ENCODE results near the gene PRSS33. TPM values are rescaled to one million over a fixed set of nuclear protein-coding genes. Genes with fewer than 3 reads are reported as not detected.

The PRSS33 gene
- total and polyA plus RNA-seq, 2 of the 8 experiments (the other 6 are each of a cell fraction or from before 2014, with no cell fraction given): 0.09 TPM; not detected in 1

DNA sequence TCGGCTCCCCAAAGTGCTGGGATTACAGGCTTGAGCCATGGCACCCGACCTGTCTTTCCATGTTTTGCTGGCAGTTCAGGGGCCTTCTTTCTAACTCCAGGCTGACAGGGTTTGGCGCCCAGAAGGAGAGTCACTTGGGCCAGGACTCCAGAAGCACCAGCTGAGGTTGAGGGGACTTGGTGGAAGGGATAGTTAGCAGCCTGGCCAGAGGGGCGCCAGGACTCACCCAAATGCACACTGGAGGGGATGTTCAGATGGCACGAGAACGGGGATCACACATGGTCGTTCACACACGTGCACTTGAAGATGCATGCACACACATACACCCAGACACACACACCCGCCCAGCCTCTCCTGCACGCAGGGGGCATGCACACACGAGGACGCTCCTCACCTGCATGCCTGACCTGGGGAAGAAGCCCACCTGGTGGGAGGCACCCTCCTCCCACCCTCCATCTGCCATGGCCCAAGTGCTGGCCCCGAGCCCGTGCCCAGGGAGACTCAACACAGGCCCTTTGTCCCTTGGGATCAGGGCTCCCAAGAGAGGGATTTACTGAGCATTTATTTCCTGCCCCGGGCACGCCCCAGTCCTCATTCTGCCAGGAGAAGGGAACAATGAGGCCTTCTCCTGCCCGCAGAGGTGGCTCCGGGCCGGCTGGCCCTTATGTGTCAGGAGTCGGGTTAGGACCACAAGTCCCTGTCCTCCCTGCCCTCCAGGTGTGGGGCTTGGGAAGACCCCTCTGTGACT, 27.4 kb upstream of the PRSS33 start:
- Histone ChIP-seq H3K9me3 (ENCODE audit: insufficient read depth in 2 of 2, low read depth in 1 of 2, low read length in 1 of 2) (no peaks in the 10 kb centered on the region), H3K14ac (ENCODE audit: insufficient read length) (no peak overlapping the region), H2BK20ac (ENCODE audit: low read length) (no peak overlapping the region), H4K8ac (ENCODE audit: extremely low read depth, insufficient read depth, low read length) (no peak overlapping the region; the same call in 1 of the 2 replicates), H3K4ac (replicated peaks; ENCODE audit: insufficient read length, low read depth, low read length) (no peak overlapping the region), H3K36me3 (ENCODE audit: control insufficient read depth in 2 of 4, insufficient read depth in 4 of 4, low read length in 3 of 4) (no peaks in the 10 kb centered on the region), H3K9ac (replicated peaks in 1 of 4; ENCODE audit: extremely low read depth in 1 of 4, low read depth in 3 of 4, low read length in 3 of 4) (no peak overlapping the region), H3K4me1 (replicated peaks in 1 of 4; ENCODE audit: control insufficient read depth in 3 of 4, insufficient read depth in 4 of 4, low read length in 3 of 4) (peaks cover 0 to 11% (median 1%) of the 10 kb centered on the region in 4 experiments; a peak in 2 of 7 replicates), H3K4me2 (ENCODE audit: insufficient read depth in 1 of 2, low read depth in 2 of 2, low read length in 2 of 2) (no peak overlapping the region), H3K27ac (ENCODE audit: low read depth, low read length) (no peak overlapping the region), H3K23me2 (ENCODE audit: low read depth, low read length) (no peaks in the 10 kb centered on the region), H3K79me1 (ENCODE audit: low read depth, low read length) (no peaks in the 10 kb centered on the region), H3K56ac (replicated peaks; ENCODE audit: insufficient read length, low read depth, low read length) (no peak overlapping the region), H2AK5ac (ENCODE audit: low read depth, low read length) (no peak overlapping the region), H4K5ac (ENCODE audit: insufficient read length, low read depth, low read length) (no peak overlapping the region), H3K23ac (ENCODE audit: insufficient read length) (no peak overlapping the region), H2BK15ac (ENCODE audit: low read length) (no peak overlapping the region), H2BK5ac (ENCODE audit: low read depth, low read length) (no peak overlapping the region), H3K4me3 (ENCODE audit: extremely low read depth in 1 of 4, insufficient read depth in 2 of 4, low read depth in 3 of 4, low read length in 4 of 4) (no peak overlapping the region), H3K79me2 (ENCODE audit: control insufficient read depth in 1 of 2, insufficient read depth in 2 of 2, low read length in 2 of 2) (no peaks in the 10 kb centered on the region), H3K18ac (ENCODE audit: extremely low read depth, low read length) (no peak overlapping the region), H2BK12ac (ENCODE audit: low read depth, low read length) (no peak overlapping the region; the same call in 1 of the 2 replicates), H2BK120ac (replicated peaks; ENCODE audit: low read depth, low read length) (no peak overlapping the region), H4K91ac (replicated peaks; ENCODE audit: insufficient read length, low read length) (no peak overlapping the region), H4K20me1 (replicated peaks in 1 of 2; ENCODE audit: control insufficient read depth in 1 of 2, insufficient read depth in 2 of 2, low read length in 2 of 2) (no peaks in the 10 kb centered on the region), H3K27me3 (replicated peaks in 1 of 4; ENCODE audit: control insufficient read depth in 3 of 4, extremely low read depth in 1 of 4, insufficient read depth in 3 of 4, low read length in 3 of 4) (0 out of 7 replicates have a peak, but pooled peaks cover 0 to 2% (median 0%) of the 10 kb centered on the region in 4 experiments), H2AFZ (ENCODE audit: low read length) (no peak overlapping the region)
- no peak for DNase-seq (ENCODE audit: low read depth in 1 of 2, low spot score in 2 of 2)
- no peak for FAIRE-seq
- ChIA-PET POLR2A (ENCODE audit: partially characterized antibody) (no interaction called here), CTCF (ENCODE audit: partially characterized antibody) (interaction anchor here (0.6 to 1.6 kb wide), 5 partner anchors 11 to 96 kb away, joined by 3 to 5 read pairs (median 3); no protein-coding TSS in a partner anchor)
- 91% methylated on average over 19 of the region's 20 CpGs; no CpG with 5 or more reads in 1 of the 2 experiments for WGBS, 2 experiments (ENCODE audit: extremely low coverage in 1 of 2, insufficient coverage in 1 of 2, insufficient read length in 1 of 2, insufficient replicate concordance in 2 of 2, low coverage in 1 of 2, low lambda C conversion rate in 2 of 2, missing lambda C conversion rate in 1 of 2)
- TF ChIP-seq EGR1 (IDR thresholded peaks at IDR 0.05; ENCODE audit: borderline replicate concordance, low read depth, low read length) (no peak), POLR2A (IDR thresholded peaks at IDR 0.05; ENCODE audit: control extremely low read depth in 1 of 2, low read depth in 2 of 2, low read length in 2 of 2) (no peak), SIX5 (IDR thresholded peaks at IDR 0.05; ENCODE audit: low read depth, low read length) (no peak), RNF2 (IDR thresholded peaks at IDR 0.05; ENCODE audit: borderline replicate concordance, low read depth, low read length, missing control alignments, poor library complexity, severe bottlenecking) (no peak), POU5F1 (IDR thresholded peaks at IDR 0.05; ENCODE audit: low read depth, low read length) (no peak), TAF1 (IDR thresholded peaks at IDR 0.05; ENCODE audit: low read depth, low read length) (no peak), EP300 (IDR thresholded peaks at IDR 0.05; ENCODE audit: borderline replicate concordance in 1 of 2, low read depth in 2 of 2, low read length in 2 of 2) (no peak), FOSL1 (IDR thresholded peaks at IDR 0.05; ENCODE audit: insufficient read depth, low read depth, low read length) (no peak), TCF12 (IDR thresholded peaks at IDR 0.05; ENCODE audit: low read depth, low read length) (no peak), ASH2L (IDR thresholded peaks at IDR 0.05; ENCODE audit: low read length) (no peak), CREB1 (IDR thresholded peaks at IDR 0.05) (no peak), CEBPB (IDR thresholded peaks at IDR 0.05; ENCODE audit: low read depth, low read length) (no peak), CBX8 (IDR thresholded peaks at IDR 0.05; ENCODE audit: borderline replicate concordance, low read depth, low read length) (no peak)
